ENCODE measurements around the gene LILRA1.

GRCh38 chr19:54626757-54627156, 33.3 kb downstream of the LILRA1 start:
- TF ChIP-seq EZH2 (IDR thresholded peaks at IDR 0.05; ENCODE audit: borderline replicate concordance, low read depth, low read length, poor library complexity, severe bottlenecking) (no peak), CTCF (conservative IDR thresholded peaks at IDR 0.05; ENCODE audit: low read depth, low read length) (no peak)
